CD4-positive, alpha-beta T cell treated with Interleukin-15 for 4 hours (primary cell): Measurements from ENCODE around the gene CASK.
"Not testable (repeated sequence)": the region's sequence is repeated elsewhere in the genome, so short reads cannot be mapped to it uniquely, and the experiment has no call there.

Source experiments
- DNase-seq: peaks from one replicate; pipeline ENCODE4 v3.0.0-alpha.2; 2020; ENCODE audit warnings: low spot score

CASK gene

GRCh38 chrX:41689711-41690110 lies 233.6 kb downstream of the CASK start:
- DNase-seq = no peak

GRCh38 chrX:41688835-41689234 lies 234.5 kb downstream of the CASK start, which contains the start of gene GPR34:
GPR34 (plus strand) TSS chrX:41688973; CDS start chrX:41695634, 6,661 bp downstream.
- no peak for DNase-seq

- no peak for DNase-seq
Measured at GRCh38 chrX:41688156-41688555, 235.2 kb downstream of the CASK start.

- DNase-seq = no peak
Measured at GRCh38 chrX:41686788-41687187, 236.6 kb downstream of the CASK start.

GRCh38 chrX:41684940-41685339 lies 238.4 kb downstream of the CASK start:
- no peak for DNase-seq

GRCh38 chrX:41684138-41684537 lies 239.2 kb downstream of the CASK start:
- DNase-seq = no peak

- no peak for DNase-seq
Measured at GRCh38 chrX:41677183-41678060, 245.9 kb downstream of the CASK start.

- not testable (repeated sequence) for DNase-seq
Measured at GRCh38 chrX:41676361-41676760, 247.0 kb downstream of the CASK start.

GRCh38 chrX:41672643-41673042 lies 250.7 kb downstream of the CASK start:
- no peak for DNase-seq

- no peak for DNase-seq
Measured at GRCh38 chrX:41671082-41671481, 252.3 kb downstream of the CASK start.

- no peak for DNase-seq
Measured at GRCh38 chrX:41670112-41670511, 253.2 kb downstream of the CASK start.

GRCh38 chrX:41667631-41668030 lies 255.7 kb downstream of the CASK start:
- no peak for DNase-seq

- DNase-seq = no peak
Measured at GRCh38 chrX:41666251-41666650, 257.1 kb downstream of the CASK start.

GRCh38 chrX:41665686-41666085 lies 257.7 kb downstream of the CASK start:
- DNase-seq = no peak

- no peak for DNase-seq
Measured at GRCh38 chrX:41664908-41665307, 258.4 kb downstream of the CASK start.

GRCh38 chrX:41664375-41664901 lies 258.9 kb downstream of the CASK start:
- DNase-seq = no peak

GRCh38 chrX:41661366-41662095 lies 261.8 kb downstream of the CASK start:
- DNase-seq = no peak

GRCh38 chrX:41655631-41656030 lies 267.7 kb downstream of the CASK start:
- no peak for DNase-seq

GRCh38 chrX:41655101-41655500 lies 268.3 kb downstream of the CASK start:
- no peak for DNase-seq

- no peak for DNase-seq
Measured at GRCh38 chrX:41653125-41653524, 270.2 kb downstream of the CASK start.

GRCh38 chrX:41646201-41646600 lies 277.2 kb downstream of the CASK start:
- not testable (repeated sequence) for DNase-seq

GRCh38 chrX:41634284-41634683 lies 289.1 kb downstream of the CASK start:
- no peak for DNase-seq

- no peak for DNase-seq
Measured at GRCh38 chrX:41630091-41630490, 293.3 kb downstream of the CASK start.
